ENCODE results near the gene MGA. TPM values are rescaled to one million over a fixed set of nuclear protein-coding genes. Genes with fewer than 3 reads are reported as not detected.
"Not testable (repeated sequence)": the region's sequence is repeated elsewhere in the genome, so short reads cannot be mapped to it uniquely, and the experiment has no call there.

Gene MGA
- total RNA-seq, 2 donors from 2014 or later, result 28.8 to 45.5 TPM

GRCh38 chr15:41713047-41713446, 52.8 kb downstream of the MGA start:
- DNase-seq (peak in 3 of 4 donors; percentile 15 to 24 (median 19)), ATAC-seq (no peak)
- Histone ChIP-seq H3K4me3 (no peak overlapping the region), H3K4me1 (no peaks in the 10 kb centered on the region), H3K27ac (no peak overlapping the region), H3K36me3 (replicated peaks in 1 of 2; ENCODE audit: insufficient read depth in 1 of 2, low read depth in 2 of 2) (peaks cover 0 to 8% of the 10 kb centered on the region in 2 donors), H3K27me3 (no peaks in the 10 kb centered on the region), H3K9me3 (no peaks in the 10 kb centered on the region)
- 65 to 71% methylated on average over 6 of the region's 6 CpGs for WGBS, 2 donors
- intact Hi-C loops (cut with DNase I), result no loop called here
- no peak for TF ChIP-seq CTCF (IDR thresholded peaks at IDR 0.05)
- no peak for TF ChIP-seq POLR2A (IDR thresholded peaks at IDR 0.05)

GRCh38 chr15:41714291-41714690, 54.1 kb downstream of the MGA start:
- Histone ChIP-seq H3K27me3 (no peaks in the 10 kb centered on the region), H3K27ac (no peak overlapping the region), H3K4me3 (no peak overlapping the region), H3K9me3 (no peaks in the 10 kb centered on the region), H3K4me1 (no peaks in the 10 kb centered on the region), H3K36me3 (replicated peaks in 1 of 2; ENCODE audit: insufficient read depth in 1 of 2, low read depth in 2 of 2) (peaks cover 0 to 8% of the 10 kb centered on the region in 2 donors)
- WGBS, 2 donors, result 70 to 71% methylated on average over 3 of the region's 3 CpGs
- intact Hi-C loops (cut with DNase I), result no loop called here
- DNase-seq (no peak), ATAC-seq (no peak)
- no peak for TF ChIP-seq CTCF (IDR thresholded peaks at IDR 0.05)
- no peak for TF ChIP-seq POLR2A (IDR thresholded peaks at IDR 0.05)

GRCh38 chr15:41716864-41717263, 56.7 kb downstream of the MGA start:
- intact Hi-C loops (cut with DNase I), result no loop called here
- TF ChIP-seq CTCF (IDR thresholded peaks at IDR 0.05) (no peak), POLR2A (IDR thresholded peaks at IDR 0.05) (no peak)
- Histone ChIP-seq H3K4me3 (no peak overlapping the region), H3K27me3 (no peaks in the 10 kb centered on the region), H3K36me3 (replicated peaks in 1 of 2; ENCODE audit: insufficient read depth in 1 of 2, low read depth in 2 of 2) (peaks cover 0 to 3% of the 10 kb centered on the region in 2 donors), H3K9me3 (no peaks in the 10 kb centered on the region), H3K27ac (no peak overlapping the region), H3K4me1 (no peaks in the 10 kb centered on the region)
- no peak for DNase-seq
- no peak for ATAC-seq

GRCh38 chr15:41727143-41727542, 66.9 kb downstream of the MGA start:
- peaks cover 0 to 2% of the 10 kb centered on the region in 2 donors for H3K36me3 ChIP-seq (replicated peaks in 1 of 2; ENCODE audit: insufficient read depth in 1 of 2, low read depth in 2 of 2)
- no peak overlapping the region for H3K27ac ChIP-seq
- 95 to 97% methylated on average over 3 of the region's 3 CpGs for WGBS, 2 donors
- DNase-seq (no peak), ATAC-seq (no peak)
- intact Hi-C loops (cut with DNase I), result no loop called here
- no peaks in the 10 kb centered on the region for H3K27me3 ChIP-seq
- H3K9me3 ChIP-seq, result no peaks in the 10 kb centered on the region
- TF ChIP-seq POLR2A (IDR thresholded peaks at IDR 0.05) (no peak), CTCF (IDR thresholded peaks at IDR 0.05) (no peak)
- H3K4me3 ChIP-seq, result no peak overlapping the region
- no peaks in the 10 kb centered on the region for H3K4me1 ChIP-seq

GRCh38 chr15:41728061-41728460, 67.9 kb downstream of the MGA start:
- DNase-seq; H3K9me3 ChIP-seq; intact Hi-C loops (cut with DNase I); H3K4me1 ChIP-seq; H3K27me3 ChIP-seq; H3K36me3 ChIP-seq (replicated peaks in 1 of 2; ENCODE audit: insufficient read depth in 1 of 2, low read depth in 2 of 2); ATAC-seq; H3K27ac ChIP-seq; H3K4me3 ChIP-seq: not testable (repeated sequence)
- 92 to 97% methylated on average over 11 of the region's 11 CpGs for WGBS, 2 donors
